OCI-M1 (cell line): ENCODE measurements around the gene TMEM123.
A peak's percentile ranks its signal among the peaks of the same experiment; 100 is the strongest.

ENCODE experiments used
- DNase-seq: peaks from one replicate; lab custom pipeline; 2025; lab: John Stamatoyannopoulos, UW

The TMEM123 gene

GRCh38 chr11:102361086-102362031, 91.2 kb downstream of the TMEM123 start:
- no peak for DNase-seq

GRCh38 chr11:102360681-102361080, 91.9 kb downstream of the TMEM123 start:
- DNase-seq: no peak

- DNase-seq: no peak
Measured at GRCh38 chr11:102359372-102359771, 93.2 kb downstream of the TMEM123 start.

DNA sequence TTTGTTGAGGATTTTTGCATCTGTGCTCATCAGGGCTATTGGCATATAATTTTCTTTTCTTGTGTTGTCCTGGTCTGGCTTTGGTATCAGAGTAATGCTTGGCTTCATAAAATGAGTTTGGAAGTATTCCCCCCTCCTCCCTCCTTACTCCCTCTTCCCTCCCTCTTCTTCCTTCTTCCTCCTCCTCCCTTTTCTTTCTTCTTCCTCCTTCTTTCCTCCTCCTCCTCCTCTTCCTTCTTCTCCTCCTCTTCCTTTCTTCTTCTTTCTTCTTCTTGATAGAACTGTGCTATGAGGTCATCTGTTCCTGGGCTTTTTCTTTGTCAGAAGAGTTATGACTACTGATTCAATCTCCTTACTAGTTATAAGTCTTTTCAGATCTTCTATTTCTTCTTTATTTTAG, 95.4 kb downstream of the TMEM123 start:
- DNase-seq: no peak

DNA sequence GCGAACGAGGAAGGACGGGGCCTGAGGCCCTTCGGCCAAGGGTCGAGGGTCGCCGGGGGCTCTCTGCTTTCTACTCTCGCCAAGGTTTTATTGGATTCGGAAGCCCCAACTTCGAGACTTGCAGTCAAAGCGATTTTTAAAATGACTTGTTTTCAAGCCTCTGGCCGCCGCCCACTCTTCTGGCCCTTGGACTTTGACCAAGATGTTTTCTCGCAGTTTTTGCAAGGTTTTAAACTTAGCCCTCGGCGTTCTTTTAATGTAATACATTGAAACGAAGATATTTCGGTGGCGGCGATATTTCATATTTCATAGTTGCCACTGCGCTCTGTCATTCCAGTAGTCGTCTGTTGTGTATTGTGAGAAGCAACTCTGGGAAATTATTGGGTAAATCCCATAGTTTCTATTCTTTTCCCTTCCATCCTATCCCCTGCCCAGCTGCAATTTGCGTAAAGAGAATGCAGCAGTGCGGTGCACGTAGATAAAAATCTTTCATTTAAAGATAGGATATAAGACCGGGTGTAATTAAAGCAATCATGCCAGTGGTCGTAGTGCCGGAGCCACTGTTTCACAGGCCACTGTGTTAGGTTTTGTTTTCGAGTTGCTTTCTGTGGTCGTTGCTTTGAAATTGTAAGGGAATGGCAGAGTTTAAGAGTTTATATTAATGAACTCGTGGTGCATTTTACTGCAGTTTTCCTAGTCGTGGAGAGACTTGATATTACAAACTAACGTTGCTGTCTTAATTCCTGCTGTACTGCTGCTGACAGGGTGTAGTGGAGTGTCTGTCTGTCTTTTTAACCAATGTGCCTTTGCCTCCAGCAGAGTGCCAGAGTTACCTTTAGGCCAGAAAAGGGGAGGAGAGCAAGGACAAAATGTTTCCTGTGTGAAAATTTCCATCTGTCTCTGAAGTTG, 104.8 kb downstream of the TMEM123 start:
- peak; percentile 59 for DNase-seq

DNA sequence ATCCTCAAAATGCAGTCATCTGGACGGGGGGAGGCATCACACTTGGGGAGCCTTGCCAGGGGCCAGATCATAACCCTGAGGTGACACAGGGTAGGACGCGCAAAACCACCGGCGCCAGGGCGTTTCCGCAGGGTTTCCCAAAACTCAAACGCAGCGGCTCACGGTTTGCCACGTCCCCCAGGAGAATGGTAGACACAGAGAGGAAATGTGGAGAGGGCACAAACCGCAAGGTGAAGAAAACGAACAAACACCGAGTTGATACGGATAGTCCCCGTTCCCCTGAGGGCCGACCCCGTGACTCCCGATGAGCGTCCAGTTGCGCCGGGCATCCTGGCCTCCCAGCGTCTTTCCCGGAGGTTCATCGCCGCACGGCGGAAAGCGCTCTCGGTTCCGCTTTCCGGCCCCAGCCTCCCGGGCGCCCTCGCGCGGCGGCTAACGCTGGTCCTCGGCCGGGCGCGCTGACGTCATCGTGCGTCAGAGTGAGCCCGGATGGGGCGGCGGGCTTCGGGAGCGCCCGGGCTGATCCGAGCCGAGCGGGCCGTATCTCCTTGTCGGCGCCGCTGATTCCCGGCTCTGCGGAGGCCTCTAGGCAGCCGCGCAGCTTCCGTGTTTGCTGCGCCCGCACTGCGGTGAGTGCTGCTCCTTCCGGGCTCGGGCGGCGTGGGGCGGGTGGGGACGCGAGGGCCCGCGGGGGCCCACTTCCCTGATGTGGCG, 105.7 kb downstream of the TMEM123 start, which contains the start of gene BIRC2:
Gene BIRC2 (plus strand): TSS at position 467 of the 714 bp plus-strand sequence. CDS start 2,641 bp downstream, outside the sequence.
- peak; percentile 89 for DNase-seq

DNA sequence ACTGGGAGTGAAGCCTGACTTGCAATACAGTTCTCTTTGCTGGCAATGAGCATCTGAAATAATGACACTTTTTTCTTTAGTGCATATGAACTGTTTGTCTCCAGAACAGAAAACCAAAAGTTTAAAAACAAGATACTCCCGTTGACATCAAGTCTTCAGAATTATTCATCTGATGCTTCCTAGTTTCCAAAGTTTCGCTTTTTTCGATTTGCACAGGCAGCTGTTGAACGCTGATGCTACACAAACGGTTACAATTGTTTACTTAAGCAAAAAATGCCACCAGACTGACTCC, 106.2 kb downstream of the TMEM123 start:
- DNase-seq: no peak
